ENCODE results near the gene MDM1.

MDM1 gene

DNA sequence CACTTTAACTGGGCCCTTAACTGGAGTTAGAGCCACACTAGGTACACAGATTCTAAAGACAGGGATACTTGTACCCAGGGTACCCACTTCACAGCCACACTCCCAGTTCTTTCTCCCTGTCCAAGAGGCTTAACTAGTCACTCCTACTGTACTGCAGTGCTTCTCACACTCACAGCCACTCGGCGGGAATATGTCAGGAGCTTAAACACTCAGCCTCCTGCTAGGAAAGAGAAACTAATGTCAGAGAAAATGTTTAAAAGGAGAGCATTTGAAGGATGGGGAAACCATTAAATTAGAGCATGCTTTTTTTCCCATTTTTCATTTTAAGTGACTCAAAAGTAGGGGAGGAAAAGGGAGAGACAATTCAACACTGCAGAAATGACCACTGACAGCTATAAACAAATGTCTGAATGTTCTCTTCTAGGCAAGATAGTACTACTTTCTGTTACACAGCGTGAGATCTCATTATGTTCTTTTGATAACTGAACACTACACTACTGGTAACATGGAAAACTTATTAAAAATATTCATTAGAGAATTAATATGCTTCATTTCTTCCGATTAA lies 22.9 kb upstream of the MDM1 start:
- no peak for DNase-seq

DNA sequence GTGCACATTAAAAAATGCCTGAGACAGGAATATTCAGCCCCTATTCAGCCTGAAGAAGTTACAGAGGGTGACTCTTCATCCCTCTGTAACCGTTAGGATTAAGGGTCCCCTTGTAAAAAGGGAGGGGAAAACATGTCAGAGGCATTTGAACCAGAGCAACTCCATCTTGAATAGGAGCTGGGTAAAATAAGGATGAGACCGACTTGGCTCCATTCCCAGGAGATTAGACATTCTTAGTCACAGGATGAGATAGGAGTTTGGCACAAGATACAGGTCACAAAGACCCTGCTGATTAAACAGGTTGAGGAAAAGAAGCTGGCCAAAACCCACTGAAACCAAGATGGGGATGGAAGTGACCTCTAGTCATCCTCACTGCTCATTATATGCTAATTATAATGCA lies 19.9 kb upstream of the MDM1 start:
- no peak for DNase-seq

DNA sequence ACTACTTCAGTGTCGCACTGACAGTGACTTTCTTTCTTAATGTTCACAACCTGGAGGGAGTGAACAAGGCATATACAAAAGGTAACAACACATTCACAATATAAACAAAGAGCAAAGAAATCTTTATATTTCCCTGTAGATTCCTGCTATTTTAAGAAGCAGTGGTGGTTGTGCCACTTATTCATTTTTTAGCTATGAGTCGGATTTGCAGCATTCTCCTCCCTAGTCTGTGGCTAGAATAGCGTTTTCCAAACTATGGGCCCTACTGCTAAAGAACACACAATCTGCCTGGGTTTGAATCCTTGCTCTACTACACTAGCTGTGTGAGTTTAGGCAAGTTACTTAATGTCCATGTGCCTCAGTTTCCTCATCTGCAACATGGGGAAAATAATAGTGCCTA lies 18.6 kb upstream of the MDM1 start:
- DNase-seq, result no peak

DNA sequence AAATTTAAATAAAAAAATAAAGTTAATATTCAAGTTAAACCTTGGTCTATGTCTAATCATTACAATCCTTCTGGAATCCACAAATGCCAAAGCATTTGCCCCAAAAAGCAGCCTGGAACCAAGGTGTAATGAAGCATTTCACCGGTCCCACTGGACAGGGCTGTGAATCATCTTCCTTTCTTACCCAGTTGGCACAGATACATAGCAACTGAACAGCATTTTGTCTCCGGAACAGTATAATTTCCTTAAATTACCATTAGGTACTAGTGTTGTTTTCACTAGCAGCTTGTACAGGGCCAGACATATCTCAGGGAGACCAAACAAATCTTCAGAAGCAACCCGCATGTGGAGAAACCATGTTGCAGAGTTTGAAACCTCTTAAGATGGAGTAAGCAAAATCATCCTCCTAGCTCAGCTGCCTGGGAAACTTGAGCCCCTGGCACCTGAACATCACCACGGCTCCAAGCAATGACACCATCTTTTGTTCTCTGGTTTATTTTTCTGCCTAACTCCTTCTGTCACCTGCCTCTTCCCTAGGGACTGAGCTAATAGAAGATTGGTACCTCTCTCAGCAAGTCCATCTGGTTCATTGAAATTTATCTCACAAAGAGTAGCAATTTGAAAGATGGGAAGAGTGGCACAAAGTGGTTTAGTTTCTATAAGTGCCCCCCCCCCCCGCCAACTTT lies 17.9 kb upstream of the MDM1 start:
- DNase-seq, result no peak

DNA sequence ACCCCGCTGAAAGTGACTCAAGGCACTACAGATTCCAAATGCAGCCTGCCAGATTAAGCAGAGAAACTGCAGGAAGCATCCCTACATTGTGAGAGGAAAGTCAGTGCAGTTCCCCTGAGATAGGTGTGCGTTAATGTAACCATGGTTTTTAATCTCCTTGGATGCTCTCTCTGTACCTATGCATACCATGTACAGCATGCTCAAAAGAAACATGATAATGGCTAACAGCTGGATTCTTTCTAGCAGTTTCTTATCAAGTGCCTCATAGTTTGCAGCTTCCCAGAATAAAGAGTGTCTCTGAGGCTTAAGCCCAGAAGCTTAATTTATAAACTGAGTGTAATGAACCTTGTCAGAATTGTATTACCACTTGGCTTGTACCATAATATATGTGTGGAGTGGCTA lies 17.1 kb upstream of the MDM1 start:
- no peak for DNase-seq

DNA sequence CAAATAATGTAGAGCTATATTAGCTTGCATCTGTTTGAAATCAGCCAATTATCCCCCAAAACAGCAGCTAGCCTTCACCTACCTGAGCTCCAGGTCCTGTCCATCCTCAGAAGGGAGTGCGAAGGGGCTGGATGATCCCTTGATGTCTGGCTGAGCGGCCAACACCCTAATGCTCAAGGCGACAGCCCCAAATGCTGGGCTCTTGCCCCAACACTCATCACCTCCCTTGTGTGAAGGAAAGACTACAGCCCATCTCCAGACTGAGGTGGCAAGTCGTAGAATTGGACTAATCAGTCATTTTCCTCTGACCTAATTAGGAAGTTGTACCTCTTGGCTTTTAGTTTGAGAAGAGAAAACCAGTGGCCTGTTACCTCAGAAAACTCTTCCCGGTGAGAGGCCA lies 16.3 kb upstream of the MDM1 start:
- DNase-seq, result no peak

DNA sequence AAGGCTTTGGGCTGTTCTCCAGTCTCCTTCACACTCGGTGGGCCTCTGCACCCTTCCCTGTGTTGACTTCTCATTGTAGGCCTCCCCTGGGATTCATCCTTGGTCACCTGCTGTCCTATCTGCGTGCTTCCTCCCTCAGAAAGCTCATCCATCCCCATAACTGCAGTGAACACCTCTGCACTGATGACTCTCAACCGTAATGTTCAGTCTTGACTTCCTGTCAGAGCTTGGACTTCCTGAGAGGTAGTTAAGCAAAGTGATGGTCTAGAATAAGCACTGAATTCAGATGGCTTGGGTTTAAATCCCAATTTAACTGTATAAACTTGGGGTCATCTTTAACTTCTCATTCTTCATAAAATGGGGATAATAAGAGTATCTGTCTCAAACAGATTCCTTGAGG lies 13.6 kb upstream of the MDM1 start:
- no peak for DNase-seq

DNA sequence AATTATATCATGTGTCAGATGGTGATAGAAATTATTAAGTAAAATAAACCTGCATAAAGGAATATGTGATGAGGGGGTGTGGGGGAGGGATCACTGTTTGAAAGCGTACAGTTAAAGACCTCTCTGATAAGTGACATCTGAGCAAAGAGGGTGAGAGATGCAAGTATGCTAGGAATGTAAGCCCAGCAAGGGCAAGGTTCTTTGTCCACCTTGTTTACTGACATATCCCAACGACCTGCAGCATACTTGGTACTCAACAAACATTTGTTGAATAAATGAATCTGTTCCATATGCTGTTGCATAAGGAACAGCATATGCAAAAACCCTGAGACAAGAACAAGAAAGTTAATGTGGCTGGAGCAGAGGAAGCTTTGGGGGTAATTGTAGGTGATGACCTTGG lies 12.0 kb upstream of the MDM1 start:
- DNase-seq, result no peak

DNA sequence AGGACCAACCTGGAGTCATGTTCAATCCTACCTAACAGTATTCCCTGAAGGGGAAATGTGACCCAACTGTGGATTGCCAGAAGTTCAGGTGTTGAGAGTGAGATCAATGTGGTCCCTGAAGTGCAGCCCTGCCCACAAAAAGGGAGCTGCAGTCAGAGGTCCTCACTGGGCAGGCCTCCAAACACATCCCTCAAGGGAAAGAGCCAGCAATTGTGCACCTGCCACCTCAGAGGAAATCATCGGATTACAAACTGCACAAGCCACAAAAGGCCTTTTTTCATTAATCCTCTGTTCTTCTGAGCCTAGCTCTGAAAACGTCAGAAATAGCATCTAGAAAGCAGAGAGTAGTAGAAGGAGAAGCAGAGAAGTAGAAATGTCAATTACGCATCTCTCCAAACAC lies 10.8 kb upstream of the MDM1 start:
- no peak for DNase-seq

DNA sequence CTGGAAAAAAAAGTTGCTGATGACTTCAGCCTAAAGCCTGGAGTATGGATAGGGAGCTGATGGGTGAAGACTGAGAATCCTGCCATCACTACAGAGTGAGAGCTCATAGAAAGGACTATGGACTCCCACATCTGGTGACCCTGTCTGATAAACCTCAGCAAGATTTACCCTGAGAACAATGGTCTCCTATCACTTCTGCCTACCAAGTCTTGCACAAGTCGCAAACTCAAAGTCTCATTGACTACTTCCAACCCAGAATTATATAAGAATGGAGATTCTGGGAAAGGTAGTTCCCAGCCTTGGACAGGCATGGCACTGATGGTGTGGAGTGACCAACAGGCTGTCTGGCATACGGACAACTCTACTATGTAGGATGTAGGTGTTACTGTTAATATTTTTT lies 9.7 kb upstream of the MDM1 start:
- no peak for DNase-seq

DNA sequence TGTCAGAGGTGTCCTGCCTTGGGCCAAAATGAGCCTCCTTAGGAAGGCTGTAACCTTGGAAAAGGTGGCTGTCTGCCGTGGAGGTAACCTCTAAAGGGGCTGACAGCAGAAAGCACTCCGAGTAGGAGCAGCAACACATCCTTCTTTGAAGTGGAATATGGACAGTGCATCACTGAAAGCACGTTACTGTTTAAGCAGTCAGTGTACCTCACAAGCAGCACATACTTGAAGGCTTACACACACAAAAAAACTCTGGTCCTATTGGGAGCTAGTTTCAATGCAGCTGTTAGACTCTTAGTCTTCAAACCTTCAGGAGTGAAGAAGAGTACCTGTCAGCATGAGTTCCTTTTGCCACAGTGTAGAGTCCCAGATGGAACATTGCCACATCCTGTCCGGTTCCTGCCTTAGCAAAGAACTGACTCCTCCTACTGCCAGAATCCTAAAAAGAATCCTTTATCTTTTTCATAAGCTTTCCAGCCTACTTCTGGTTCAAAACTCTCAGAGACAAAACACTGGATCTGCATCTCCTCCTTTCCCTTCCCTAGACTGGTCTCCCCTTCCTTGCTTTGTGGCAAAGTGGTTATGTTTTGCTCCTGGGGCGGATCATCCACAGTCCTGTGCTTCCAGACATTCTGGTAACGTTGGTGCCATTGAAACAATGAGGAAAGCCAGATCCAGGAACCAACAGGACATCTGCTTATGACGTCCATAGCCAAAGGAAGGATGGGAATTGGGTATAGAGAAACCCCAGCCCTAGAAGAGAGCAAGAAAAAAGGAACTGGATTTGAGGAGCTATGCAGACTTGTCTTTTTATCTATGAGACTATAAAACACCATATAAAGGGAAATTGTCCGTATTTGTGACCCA lies 8.5 kb upstream of the MDM1 start:
- DNase-seq, result no peak

DNA sequence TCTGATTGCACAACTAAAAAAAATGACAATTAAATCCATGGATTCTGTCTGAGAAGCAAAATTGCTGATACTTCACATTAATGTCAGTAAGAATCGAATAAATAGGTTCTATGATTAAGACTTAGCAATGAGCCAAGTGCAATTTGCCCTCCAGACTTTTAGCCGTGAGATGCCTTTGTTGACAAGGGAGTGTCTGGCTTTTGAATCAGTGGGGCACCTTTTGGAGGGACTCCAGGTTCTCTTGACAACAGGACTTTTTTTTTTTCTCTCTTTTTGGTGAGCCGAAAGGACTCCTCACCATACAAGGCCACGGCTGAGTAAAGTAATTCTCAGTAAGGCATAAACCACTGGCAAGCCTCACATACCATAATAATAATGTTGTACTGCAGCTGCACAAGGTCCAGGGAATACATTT lies 4.7 kb upstream of the MDM1 start:
- no peak for DNase-seq

DNA sequence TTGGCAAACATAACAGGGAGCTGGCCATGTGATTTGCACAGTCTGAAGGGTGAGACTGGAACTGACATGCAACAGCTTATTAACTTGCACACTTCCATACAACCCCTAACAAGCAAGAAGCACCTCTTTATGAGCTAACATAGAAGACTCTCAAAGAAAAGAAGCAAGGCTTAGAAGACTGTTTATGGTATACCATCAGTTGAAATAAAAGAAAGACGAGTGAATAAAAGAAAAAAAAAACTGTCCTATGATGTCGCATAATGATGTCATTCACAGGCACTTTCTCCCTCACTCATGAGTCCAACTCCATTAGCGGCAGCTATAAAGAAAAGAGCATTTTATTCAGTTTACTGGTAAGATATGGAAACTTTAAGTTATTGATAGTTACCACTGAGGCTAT lies 3.3 kb upstream of the MDM1 start:
- DNase-seq, result no peak

DNA sequence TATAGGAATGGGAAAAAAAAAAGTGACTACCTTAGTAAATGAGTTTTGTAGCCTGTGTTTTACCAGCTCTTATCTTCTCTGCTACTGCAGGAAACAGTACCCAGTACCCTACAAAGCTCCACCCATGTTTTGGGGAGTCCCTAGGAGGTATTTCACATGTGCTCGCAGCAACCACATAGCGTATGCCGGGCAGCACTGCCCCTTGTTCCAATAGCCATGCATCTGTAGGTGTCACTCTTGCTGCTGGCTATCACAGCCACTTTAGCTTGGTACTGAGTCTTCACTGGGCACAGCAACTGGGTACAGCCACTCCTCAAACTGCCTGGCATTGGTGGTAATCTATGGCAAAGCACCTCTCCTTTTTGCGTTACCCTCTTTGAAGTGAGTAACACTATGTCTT lies 2.0 kb upstream of the MDM1 start:
- no peak for DNase-seq

DNA sequence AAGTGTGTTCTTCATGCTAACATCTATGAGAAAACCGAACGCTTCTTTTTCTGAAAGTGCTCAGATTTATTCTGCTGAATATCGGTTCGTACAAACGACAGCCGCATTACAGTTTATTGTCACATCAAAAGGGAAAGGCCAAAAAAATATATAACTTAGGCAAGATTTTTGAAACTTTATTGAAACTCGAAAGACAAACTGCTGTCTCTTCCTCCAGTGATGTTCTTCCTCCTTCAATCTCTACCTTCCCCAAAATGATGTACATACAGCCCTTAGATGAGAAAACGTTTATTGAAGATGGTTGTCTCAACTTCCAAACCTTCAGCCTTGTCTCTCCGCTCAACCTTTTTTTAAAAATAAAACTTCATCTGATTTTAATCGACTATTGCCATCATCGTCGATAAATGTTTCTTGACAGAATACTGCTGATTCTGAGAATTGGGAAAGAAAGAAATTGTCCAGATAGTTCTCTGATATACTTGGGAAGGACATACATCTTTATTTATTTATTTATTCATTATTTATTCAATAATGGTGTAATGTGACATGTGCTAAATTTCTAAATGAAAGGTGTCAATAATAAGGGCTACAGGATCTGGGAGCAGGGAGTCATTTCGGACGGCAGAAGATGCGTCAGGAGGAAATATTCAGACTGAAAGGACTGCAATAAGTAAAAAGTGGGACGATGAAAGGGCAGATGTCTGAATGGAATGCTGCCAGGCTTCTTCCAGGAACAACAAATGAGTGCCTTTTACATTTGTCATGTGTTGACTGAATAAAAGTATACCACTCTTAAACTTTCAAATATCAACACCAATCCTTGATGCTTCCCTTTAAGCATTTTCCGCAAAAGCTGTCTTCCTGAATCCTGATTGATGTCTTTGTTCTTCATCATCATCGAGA lies 817 bp upstream of the MDM1 start:
- peak in 1 of 2 experiments; percentile 43 for DNase-seq

DNA sequence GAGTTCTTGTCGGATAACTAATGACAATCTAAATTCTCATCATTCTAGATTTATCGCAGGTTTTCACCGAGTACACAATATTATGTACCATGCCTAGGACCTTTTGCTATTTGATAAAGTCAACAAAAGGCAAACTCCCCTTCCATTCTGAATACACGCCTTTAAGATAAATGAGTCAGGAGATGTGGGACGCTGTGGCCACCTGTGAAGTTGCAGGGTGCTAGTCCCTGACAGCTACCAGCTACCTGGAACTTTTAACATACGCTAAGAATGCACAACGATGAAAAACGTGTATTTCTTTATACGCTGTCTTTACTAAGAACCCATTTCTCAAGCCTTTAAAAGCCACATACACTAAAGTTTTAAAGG lies 678 bp downstream of the MDM1 start:
- no peak for DNase-seq

DNA sequence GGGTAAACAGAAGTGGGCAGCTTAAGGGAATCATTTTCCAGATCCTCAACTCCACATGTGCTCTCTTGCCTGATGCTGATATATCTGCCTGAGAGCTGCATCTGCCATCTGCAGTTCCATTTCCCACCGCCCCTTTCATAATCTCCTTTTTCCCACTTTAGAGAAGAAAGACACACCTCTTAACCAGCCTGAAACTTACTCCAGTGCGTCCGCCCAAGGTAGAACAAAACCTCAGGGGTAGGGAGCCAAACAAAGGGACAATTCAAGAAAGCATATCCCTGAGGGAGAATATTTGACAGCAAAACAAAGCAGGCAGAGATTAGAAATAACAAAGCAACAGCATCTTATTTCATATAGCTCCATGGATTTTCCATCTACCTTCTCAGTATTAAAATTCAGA lies 4.3 kb downstream of the MDM1 start:
- DNase-seq, result no peak

DNA sequence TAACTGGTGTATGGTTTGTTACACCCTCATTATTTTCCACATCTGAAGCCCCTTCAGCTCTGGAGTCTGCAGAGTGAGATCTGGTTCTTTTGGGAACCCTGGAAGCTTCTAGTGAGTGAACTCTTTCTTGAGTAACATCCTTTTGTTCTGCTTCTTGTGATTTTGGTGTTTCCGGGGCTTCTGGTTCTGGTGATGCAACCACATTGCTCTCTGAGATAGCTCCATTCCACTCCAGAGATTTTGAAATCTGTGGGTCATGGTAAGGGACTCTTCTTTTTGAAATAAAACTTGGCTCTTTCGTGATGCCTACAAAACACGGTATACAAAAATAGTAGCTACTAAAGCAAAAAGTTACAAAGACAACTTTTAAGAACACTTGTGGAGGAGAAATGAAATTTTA lies 5.4 kb downstream of the MDM1 start:
- DNase-seq, result no peak

DNA sequence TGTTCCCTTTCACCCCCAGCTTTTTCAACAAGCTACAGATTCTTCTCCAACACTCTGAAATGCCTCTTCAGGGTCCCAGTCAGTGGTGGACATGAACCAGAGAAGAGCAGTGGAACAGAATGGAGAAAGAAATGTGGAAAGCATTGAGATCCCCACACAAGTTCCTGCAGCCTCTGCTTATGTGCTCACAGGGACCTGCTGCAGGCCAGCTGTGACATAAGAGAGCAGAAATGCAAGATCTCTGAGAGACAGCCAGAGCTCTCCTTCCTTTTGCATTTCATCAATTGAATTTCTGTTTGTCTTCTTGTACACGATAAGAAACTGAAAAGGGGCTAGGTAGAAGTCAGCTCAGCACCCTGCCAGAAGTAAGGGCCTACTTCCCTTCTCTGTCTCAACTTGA lies 6.2 kb downstream of the MDM1 start:
- DNase-seq, result no peak

DNA sequence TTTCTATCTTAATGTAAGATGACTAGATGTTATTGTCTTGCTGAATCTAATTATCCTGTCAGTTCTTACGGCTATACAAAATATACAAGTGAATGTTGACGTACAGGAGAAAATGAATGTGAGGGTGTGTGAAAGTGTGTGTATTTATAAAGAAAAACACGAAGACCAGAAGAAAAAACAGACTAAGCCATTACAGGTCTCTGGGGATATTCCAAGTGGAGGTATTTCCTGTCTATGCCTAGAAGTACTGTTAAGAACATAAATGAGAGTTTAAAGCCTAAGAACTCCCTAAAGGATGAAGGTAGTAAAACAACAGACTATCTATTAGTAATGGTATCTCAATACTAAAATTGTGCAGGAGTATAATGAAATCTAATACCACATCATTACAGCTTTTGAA lies 7.6 kb downstream of the MDM1 start:
- DNase-seq, result no peak

DNA sequence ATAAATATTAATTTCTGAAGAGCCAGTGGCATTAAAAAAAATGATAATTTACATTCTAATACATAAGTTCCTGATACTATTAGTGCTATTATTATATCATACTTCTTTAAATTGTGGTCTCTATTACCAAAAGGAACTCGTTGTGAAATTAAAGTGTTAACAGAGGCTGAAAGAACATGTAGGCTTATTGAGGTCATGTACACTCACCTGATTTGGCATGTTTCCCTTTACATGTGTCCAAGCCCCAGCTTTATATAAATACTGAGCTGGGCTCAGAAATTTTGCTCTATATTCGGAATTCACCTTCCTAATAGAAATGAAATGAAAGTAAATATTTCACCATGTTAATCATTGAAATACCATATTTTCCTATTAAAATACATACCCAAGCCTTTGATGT lies 11.0 kb downstream of the MDM1 start:
- DNase-seq, result no peak

DNA sequence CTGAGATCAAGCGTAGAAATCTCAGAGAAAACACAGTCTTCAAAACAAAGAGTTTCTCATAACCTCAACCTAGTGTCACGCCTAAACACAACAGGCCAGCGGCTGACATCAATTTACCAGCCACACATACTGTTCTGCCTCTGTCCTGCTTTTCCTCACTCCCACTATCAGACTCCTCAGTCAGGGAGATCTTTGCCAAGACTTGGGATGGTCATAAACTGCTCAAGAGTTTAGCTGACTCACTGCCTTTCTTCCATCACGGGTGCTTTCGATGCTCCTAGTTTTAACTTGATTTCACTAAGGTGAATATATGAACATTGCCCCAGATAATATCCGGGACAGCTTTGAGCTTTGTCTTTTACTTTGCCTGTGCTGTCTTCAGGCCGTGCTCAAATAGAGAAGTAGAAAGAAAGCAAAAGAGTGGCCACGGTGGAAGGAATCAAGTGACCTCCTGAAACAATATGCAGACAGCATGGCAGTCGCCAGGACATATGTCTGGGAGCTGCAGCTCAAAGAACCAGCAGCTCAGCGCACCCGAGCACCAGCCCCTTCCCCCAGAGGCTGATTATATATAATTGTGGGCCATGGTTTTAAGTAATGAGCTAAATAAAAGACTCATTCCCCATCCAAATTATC lies 12.1 kb downstream of the MDM1 start:
- no peak for DNase-seq
